A673 (cell line): Measurements from ENCODE around the gene DNAH10. TPM values are rescaled to one million over a fixed set of nuclear protein-coding genes. Genes with fewer than 3 reads are reported as not detected.

Experiments
- BruUV-seq: library from RNA; stranded (reverse); fragments of 400-500 nt; replicated peaks from 2 replicates; lab custom pipeline; 2021; lab: Mats Ljungman, UMichigan
- CTCF ChIA-PET: fragments of 300-600 bp; sonication (Branson Sonifier 250); formaldehyde crosslinking; loops from one replicate; lab custom pipeline; 2022; ENCODE audit warnings: antibody characterized with exemption; lab: Charles Lee
- POLR2A ChIA-PET: fragments of 300-600 bp; sonication (Branson Sonifier 250); formaldehyde crosslinking; loops from one replicate; lab custom pipeline; 2022; ENCODE audit warnings: antibody characterized with exemption; ENCODE audit not compliant: low non-redundant PET; lab: Charles Lee
- DNase-seq: peaks from one replicate; pipeline ENCODE4 v3.0.0-alpha.2; 2015; ENCODE audit warnings: low spot score
- H3K27ac ChIP-seq: fragments of 200-600 bp; sonication (generic); 2 replicates; pipeline ENCODE4 v1.5.1; 2016; ENCODE audit warnings: mixed run types, low read depth, mild to moderate bottlenecking, mixed read lengths, antibody characterized with exemption, low read length; ENCODE audit not compliant: poor library complexity, severe bottlenecking
- H3K27me3 ChIP-seq: fragments of 200-600 bp; sonication (generic); replicated peaks from 2 replicates; pipeline ENCODE4 v1.6.1; 2017; ENCODE audit warnings: mixed run types, low read depth, mild to moderate bottlenecking, mixed read lengths, antibody characterized with exemption, low read length; ENCODE audit not compliant: insufficient read depth, poor library complexity
- H3K36me3 ChIP-seq: fragments of 200-600 bp; sonication (generic); 2 replicates; pipeline ENCODE4 v1.6.1; 2016; ENCODE audit warnings: mixed run types, mild to moderate bottlenecking, mixed read lengths, antibody characterized with exemption, low read length; ENCODE audit not compliant: insufficient read depth, poor library complexity, severe bottlenecking
- H3K4me1 ChIP-seq: fragments of 200-600 bp; sonication (generic); 2 replicates; pipeline ENCODE4 v1.6.1; 2017; ENCODE audit warnings: mixed run types, mild to moderate bottlenecking, mixed read lengths, antibody characterized with exemption, low read length; ENCODE audit not compliant: insufficient read depth, poor library complexity, severe bottlenecking
- H3K4me3 ChIP-seq: fragments of 200-600 bp; sonication (generic); 2 replicates; pipeline ENCODE4 v1.5.1; 2016; ENCODE audit warnings: low read depth, mixed run types, mild to moderate bottlenecking, mixed read lengths, low read length; ENCODE audit not compliant: poor library complexity, severe bottlenecking
- H3K9me3 ChIP-seq: fragments of 200-600 bp; sonication (generic); 2 replicates; pipeline ENCODE4 v1.6.1; 2016; ENCODE audit warnings: mixed run types, low read depth, mild to moderate bottlenecking, mixed read lengths, antibody characterized with exemption, low read length; ENCODE audit not compliant: poor library complexity, severe bottlenecking
- EZH2 ChIP-seq: fragments of 200-600 bp; sonication (generic); IDR thresholded peaks from 2 replicates; pipeline ENCODE4 v1.6.1; 2017; ENCODE audit warnings: borderline replicate concordance, low read depth, mild to moderate bottlenecking, mixed read lengths, antibody characterized with exemption, low read length; ENCODE audit not compliant: poor library complexity, severe bottlenecking
- intact Hi-C: fragments of 100-400 bp; cut with micrococcal nuclease; formaldehyde crosslinking; loops from one replicate; pipeline ENCODE4 v1.10.0; 2022; ENCODE audit not compliant: unreplicated experiment
- total RNA-seq: library from RNA; stranded (reverse); gene quantifications from 2 replicates; pipeline ENCODE4 v1.2.3, GENCODE V29; 2021
- TF ChIP-seq, protein P1 (sequence below): fragments of 300-800, 200-600 bp; sonication (generic); conservative IDR thresholded peaks from 2 replicates; pipeline ENCODE4 v1.5.1; 2017; ENCODE audit warnings: low read depth, mild to moderate bottlenecking, antibody characterized with exemption, low read length, moderate library complexity, mixed read lengths

DNAH10 gene
- total RNA-seq, 1 experiment from 2014 or later: 1.1 TPM

DNA sequence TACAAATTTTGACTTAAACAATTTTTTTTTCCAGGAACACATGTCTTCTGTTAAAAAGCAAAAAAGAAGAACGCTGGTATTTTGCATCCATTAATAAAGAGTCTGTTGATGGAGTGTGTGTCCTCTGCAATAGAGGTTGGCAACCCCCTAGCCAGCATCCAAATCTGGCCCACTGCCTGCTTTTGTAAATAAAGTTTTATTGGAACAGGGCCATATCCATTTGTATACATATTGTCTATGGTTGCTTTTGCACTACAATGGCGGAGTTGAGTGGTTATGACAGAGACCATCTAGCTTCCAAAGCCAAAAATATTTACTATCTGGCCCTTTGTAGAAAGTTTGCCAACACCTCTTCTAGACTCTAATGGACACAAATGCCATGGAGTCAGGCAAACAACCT, 160.9 kb downstream of the DNAH10 start:
- ChIA-PET POLR2A (no interaction called here), CTCF (no interaction called here)
- Histone ChIP-seq H3K36me3 (no peaks in the 10 kb centered on the region), H3K4me3 (no peak overlapping the region), H3K27ac (no peak overlapping the region), H3K4me1 (no peaks in the 10 kb centered on the region), H3K27me3 (no peaks in the 10 kb centered on the region), H3K9me3 (no peaks in the 10 kb centered on the region)
- TF ChIP-seq EZH2: no peak
- TF ChIP-seq, protein P1, sequence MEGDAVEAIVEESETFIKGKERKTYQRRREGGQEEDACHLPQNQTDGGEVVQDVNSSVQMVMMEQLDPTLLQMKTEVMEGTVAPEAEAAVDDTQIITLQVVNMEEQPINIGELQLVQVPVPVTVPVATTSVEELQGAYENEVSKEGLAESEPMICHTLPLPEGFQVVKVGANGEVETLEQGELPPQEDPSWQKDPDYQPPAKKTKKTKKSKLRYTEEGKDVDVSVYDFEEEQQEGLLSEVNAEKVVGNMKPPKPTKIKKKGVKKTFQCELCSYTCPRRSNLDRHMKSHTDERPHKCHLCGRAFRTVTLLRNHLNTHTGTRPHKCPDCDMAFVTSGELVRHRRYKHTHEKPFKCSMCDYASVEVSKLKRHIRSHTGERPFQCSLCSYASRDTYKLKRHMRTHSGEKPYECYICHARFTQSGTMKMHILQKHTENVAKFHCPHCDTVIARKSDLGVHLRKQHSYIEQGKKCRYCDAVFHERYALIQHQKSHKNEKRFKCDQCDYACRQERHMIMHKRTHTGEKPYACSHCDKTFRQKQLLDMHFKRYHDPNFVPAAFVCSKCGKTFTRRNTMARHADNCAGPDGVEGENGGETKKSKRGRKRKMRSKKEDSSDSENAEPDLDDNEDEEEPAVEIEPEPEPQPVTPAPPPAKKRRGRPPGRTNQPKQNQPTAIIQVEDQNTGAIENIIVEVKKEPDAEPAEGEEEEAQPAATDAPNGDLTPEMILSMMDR: no peak
- intact Hi-C loops: no loop called here
- no TSS peak for BruUV-seq
- no peak for DNase-seq

DNA sequence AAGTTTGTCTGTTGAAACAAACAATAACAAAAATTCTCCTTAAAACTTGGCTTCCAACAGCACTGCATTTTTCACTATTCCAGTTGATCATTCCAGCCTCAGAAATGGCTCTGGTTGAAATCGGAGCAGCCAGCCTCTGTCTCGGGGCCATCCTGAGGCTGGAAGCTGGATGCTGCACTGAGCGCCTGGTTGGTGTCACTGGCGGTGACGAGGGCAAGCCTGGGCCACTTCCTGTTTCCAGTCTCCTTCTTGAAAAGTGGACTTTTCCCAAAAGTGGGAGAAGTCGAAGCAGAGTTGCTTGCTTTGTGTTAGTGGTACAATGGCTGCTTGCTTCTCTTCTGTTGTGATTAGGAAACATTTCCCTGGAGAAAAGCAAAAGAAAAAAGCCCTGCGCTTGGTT, 161.8 kb downstream of the DNAH10 start:
- Histone ChIP-seq H3K4me1 (no peaks in the 10 kb centered on the region), H3K27ac (no peak overlapping the region), H3K27me3 (no peaks in the 10 kb centered on the region), H3K9me3 (no peaks in the 10 kb centered on the region), H3K4me3 (no peak overlapping the region), H3K36me3 (no peaks in the 10 kb centered on the region)
- no peak for DNase-seq
- BruUV-seq: no TSS peak
- CTCF ChIA-PET: no interaction called here
- POLR2A ChIA-PET: no interaction called here
- intact Hi-C loops: no loop called here
- TF ChIP-seq EZH2: no peak
- TF ChIP-seq, protein P1: no peak

DNA sequence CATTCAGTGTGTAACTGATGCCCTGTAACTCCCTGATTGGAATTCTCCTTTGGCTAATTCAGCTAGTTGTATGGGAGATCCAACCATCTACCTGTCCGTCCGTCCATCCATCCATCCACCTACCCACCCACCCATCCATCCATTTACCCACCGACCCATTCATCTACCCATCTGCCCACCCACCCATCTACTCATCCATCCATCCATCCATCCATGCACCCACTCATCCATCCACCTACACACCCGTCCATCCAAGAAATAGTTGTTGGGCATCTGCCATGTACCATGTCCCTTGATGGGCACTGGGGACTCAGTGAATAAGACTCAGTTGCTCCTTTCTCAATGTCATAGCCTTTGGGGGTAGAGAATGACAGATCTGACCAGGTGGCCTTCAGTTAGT, 162.4 kb downstream of the DNAH10 start:
- no peaks in the 10 kb centered on the region for H3K9me3 ChIP-seq
- H3K4me3 ChIP-seq: no peak overlapping the region
- DNase-seq: no peak
- ChIA-PET CTCF (no interaction called here), POLR2A (no interaction called here)
- intact Hi-C loops: no loop called here
- no peaks in the 10 kb centered on the region for H3K27me3 ChIP-seq
- no peaks in the 10 kb centered on the region for H3K4me1 ChIP-seq
- no peak overlapping the region for H3K27ac ChIP-seq
- H3K36me3 ChIP-seq: no peaks in the 10 kb centered on the region
- BruUV-seq: no TSS peak
- no peak for TF ChIP-seq EZH2
- TF ChIP-seq, protein P1: no peak
